ENCODE data around the gene DGCR2.
"Not testable (repeated sequence)": the region's sequence is repeated elsewhere in the genome, so short reads cannot be mapped to it uniquely, and the experiment has no call there.

The DGCR2 gene

DNA sequence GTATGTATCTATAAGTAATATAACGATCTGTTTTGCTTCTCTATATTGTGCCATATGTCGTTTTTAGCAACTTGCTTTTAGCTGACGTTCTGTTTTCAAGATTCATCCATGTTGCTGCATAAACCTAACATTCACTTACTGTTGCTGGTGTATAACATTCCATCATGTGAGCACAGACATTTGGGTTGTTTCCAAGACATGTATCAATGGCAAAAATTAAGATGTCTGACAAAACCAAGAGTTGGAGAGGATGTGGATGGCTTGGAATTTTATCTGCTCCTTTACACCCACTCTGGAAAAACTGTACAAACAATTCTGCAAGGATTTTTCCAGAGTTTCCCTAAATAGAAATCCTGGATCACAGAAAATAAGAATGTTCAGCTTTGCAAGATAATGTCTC is 40.9 kb downstream of the DGCR2 start:
- DNase-seq (ENCODE audit: low read depth) = no peak
- TF ChIP-seq, protein P1, sequence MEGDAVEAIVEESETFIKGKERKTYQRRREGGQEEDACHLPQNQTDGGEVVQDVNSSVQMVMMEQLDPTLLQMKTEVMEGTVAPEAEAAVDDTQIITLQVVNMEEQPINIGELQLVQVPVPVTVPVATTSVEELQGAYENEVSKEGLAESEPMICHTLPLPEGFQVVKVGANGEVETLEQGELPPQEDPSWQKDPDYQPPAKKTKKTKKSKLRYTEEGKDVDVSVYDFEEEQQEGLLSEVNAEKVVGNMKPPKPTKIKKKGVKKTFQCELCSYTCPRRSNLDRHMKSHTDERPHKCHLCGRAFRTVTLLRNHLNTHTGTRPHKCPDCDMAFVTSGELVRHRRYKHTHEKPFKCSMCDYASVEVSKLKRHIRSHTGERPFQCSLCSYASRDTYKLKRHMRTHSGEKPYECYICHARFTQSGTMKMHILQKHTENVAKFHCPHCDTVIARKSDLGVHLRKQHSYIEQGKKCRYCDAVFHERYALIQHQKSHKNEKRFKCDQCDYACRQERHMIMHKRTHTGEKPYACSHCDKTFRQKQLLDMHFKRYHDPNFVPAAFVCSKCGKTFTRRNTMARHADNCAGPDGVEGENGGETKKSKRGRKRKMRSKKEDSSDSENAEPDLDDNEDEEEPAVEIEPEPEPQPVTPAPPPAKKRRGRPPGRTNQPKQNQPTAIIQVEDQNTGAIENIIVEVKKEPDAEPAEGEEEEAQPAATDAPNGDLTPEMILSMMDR (conservative IDR thresholded peaks at IDR 0.05; ENCODE audit: low read depth, low read length) = no peak
- no peak overlapping the region for H3K4me3 ChIP-seq (ENCODE audit: low read depth, low read length)

DNA sequence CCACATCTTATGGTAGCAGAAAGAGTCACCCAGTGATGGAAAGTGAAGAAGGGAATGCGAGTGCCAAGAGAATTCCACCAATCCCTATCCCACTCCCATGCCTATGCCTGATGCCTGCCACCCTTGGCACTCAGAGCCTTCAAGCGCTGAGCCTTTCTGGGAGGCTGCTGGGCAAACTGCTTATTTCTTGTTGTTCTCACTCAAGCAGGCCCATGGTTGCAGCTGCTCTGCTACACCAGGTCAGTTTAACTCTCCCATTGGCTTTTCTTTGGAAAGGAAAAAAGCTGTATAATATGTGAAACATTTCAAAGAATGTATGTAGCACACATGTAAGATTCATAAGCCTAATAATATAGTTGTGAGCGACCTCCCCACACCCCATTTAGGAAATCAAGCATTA is 41.4 kb downstream of the DGCR2 start:
- no peak overlapping the region for H3K4me3 ChIP-seq (ENCODE audit: low read depth, low read length)
- DNase-seq (ENCODE audit: low read depth) = no peak
- TF ChIP-seq, protein P1 (conservative IDR thresholded peaks at IDR 0.05; ENCODE audit: low read depth, low read length) = no peak

DNA sequence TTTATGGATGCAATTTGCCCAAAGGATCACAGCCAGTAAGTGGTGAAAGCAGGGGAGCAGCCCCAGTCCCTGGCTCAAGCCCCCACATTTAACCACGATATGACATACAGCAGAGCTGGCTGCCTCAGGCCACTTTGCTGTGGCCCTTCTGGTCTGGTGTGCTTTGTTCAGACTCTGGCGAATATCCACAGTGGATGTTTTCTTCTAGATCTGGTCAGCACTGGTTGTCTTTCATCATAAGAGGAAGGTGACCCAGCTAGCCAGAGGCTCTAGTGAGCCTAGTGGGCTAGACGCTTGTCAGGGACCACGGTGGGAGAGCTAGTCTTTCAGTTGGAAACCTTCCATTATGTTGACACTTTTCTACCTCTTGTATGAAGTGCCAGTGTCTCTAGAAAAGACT is 42.5 kb downstream of the DGCR2 start:
- no peak for DNase-seq (ENCODE audit: low read depth)
- H3K4me3 ChIP-seq (ENCODE audit: low read depth, low read length) = no peak overlapping the region
- TF ChIP-seq, protein P1 (conservative IDR thresholded peaks at IDR 0.05; ENCODE audit: low read depth, low read length) = no peak

DNA sequence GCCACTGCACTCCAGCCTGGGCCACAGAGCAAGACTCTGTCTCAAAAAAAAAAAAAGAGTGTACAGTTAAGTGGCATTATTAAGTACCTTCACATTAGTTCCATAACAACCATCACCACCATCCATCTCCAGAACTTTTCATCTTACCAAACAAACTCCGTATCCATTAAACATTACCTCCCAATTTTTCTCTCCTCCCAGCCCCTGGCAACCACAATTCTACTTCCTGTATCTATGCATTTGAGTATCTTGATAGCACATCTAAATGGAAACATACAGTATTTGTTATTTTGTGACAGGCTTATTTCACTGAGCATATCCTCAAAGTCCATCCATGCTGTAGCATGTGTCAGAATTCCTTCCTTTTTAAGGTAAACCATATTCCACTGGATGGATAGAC is 46.8 kb downstream of the DGCR2 start:
- no peak for DNase-seq (ENCODE audit: low read depth)
- H3K4me3 ChIP-seq (ENCODE audit: low read depth, low read length) = no peak overlapping the region
- TF ChIP-seq, protein P1 (conservative IDR thresholded peaks at IDR 0.05; ENCODE audit: low read depth, low read length) = no peak

DNA sequence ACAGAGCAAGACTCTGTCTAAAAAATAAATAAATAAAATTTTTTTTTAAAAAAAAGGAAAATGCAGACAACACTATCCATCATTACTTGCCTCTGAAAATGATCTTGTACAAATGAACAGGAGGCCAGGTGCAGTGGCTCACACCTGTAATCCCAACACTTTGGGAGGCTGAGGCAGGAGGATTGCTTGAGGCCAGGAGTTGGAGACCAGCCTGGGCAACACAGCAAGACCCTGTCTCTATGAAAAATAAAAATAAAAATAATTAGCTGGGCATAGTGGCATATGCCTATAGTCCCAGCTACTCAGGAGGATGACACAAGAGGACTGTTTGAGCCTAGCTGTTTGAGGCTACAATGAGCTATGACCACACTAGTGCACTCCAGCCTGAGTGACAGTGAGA is 49.4 kb downstream of the DGCR2 start:
- not testable (repeated sequence) for DNase-seq (ENCODE audit: low read depth); H3K4me3 ChIP-seq (ENCODE audit: low read depth, low read length)

DNA sequence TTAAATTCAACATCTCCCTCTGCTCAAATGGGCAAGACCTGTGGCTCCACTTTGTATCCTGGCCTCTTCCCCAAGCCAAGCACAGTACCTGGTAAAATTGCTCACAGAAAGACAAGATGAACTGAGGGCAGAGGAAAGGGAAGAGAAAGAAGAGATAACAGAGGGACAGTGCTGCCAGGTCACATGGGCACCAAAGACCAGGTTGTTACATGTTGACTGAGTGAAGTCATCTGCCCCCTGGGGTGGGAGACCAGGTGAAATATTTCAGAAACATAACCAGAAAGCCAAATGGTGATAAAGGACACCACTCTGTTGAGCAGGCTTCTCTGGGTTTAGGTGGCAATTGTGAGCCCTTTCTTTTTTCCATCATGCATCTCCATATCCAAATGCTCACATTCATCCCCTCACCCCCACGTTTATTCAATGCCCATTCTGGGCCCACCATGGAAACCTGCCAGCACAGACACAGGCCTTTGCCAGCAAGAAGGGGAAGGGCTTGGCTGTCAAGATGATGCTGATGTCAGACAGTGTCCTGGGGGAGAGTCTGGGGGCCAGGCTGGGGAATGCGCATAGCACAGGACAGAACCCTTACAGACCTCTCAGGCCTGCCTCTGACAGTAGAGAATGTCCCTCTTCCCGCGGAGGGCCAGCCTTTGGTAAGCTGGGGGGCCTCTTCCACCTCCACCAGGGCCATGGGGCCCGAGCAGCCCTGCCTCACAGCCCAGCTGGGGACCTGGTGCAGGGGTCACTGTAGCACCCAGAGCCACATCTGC is 51.6 kb downstream of the DGCR2 start:
- TF ChIP-seq, protein P1 (conservative IDR thresholded peaks at IDR 0.05; ENCODE audit: low read depth, low read length) = no peak
- no peak overlapping the region for H3K4me3 ChIP-seq (ENCODE audit: low read depth, low read length)
- no peak for DNase-seq (ENCODE audit: low read depth)

DNA sequence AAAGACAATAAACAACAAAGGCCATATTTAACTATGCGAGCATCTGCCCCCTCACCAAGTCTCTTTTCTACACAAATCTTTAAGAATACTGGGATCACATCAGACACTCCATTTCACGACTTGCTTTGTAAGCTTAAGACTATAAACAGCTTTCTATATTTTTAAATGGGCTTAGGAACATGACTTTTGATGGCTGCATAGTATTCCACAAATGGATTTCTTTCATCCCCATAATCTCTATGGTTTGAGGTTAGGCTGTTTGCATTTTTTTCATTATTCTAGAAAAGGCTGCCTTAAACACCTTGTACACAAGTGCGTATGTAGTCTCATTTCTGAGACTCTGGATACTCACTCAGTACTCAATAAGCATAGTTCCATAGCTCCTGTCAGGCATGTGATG is 52.8 kb downstream of the DGCR2 start:
- no peak overlapping the region for H3K4me3 ChIP-seq (ENCODE audit: low read depth, low read length)
- TF ChIP-seq, protein P1 (conservative IDR thresholded peaks at IDR 0.05; ENCODE audit: low read depth, low read length) = no peak
- no peak for DNase-seq (ENCODE audit: low read depth)
